ENCODE measurements around the gene HEMGN.

HEMGN gene

GRCh38 chr9:97911970-97912369, 26.0 kb downstream of the HEMGN start:
- H3K27ac ChIP-seq (replicated peaks) = no peak overlapping the region
- no peaks in the 10 kb centered on the region for H3K27me3 ChIP-seq (ENCODE audit: insufficient read depth, poor library complexity, severe bottlenecking)
- no peak overlapping the region for H3K4me3 ChIP-seq (replicated peaks; ENCODE audit: insufficient read depth, low read length)
- DNase-seq (ENCODE audit: low read depth in 1 of 2, low spot score in 1 of 2) = no peak
- no peak for TF ChIP-seq SPI1 (IDR thresholded peaks at IDR 0.05; ENCODE audit: borderline replicate concordance, low read depth)
- no peak for TF ChIP-seq POLR2AphosphoS5 (IDR thresholded peaks at IDR 0.05; ENCODE audit: low read depth)
- TF ChIP-seq CTCF (IDR thresholded peaks at IDR 0.05; ENCODE audit: insufficient read depth, low read length) = no peak
- TF ChIP-seq REST (IDR thresholded peaks at IDR 0.05; ENCODE audit: insufficient replicate concordance, low read depth) = no peak
- no peak for TF ChIP-seq GABPA (IDR thresholded peaks at IDR 0.05; ENCODE audit: low read depth)

GRCh38 chr9:97911528-97911927, 26.4 kb downstream of the HEMGN start:
- no peak overlapping the region for H3K4me3 ChIP-seq (replicated peaks; ENCODE audit: insufficient read depth, low read length)
- TF ChIP-seq POLR2AphosphoS5 (IDR thresholded peaks at IDR 0.05; ENCODE audit: low read depth) (no peak), CTCF (IDR thresholded peaks at IDR 0.05; ENCODE audit: insufficient read depth, low read length) (no peak), GABPA (IDR thresholded peaks at IDR 0.05; ENCODE audit: low read depth) (no peak), REST (IDR thresholded peaks at IDR 0.05; ENCODE audit: insufficient replicate concordance, low read depth) (no peak), SPI1 (IDR thresholded peaks at IDR 0.05; ENCODE audit: borderline replicate concordance, low read depth) (no peak)
- H3K27ac ChIP-seq (replicated peaks) = no peak overlapping the region
- no peaks in the 10 kb centered on the region for H3K27me3 ChIP-seq (ENCODE audit: insufficient read depth, poor library complexity, severe bottlenecking)
- no peak for DNase-seq (ENCODE audit: low read depth in 1 of 2, low spot score in 1 of 2)

GRCh38 chr9:97910357-97910756, 27.6 kb downstream of the HEMGN start:
- H3K4me3 ChIP-seq (replicated peaks; ENCODE audit: insufficient read depth, low read length) = no peak overlapping the region
- no peak for TF ChIP-seq SPI1 (IDR thresholded peaks at IDR 0.05; ENCODE audit: borderline replicate concordance, low read depth)
- TF ChIP-seq POLR2AphosphoS5 (IDR thresholded peaks at IDR 0.05; ENCODE audit: low read depth) = no peak
- no peak for TF ChIP-seq CTCF (IDR thresholded peaks at IDR 0.05; ENCODE audit: insufficient read depth, low read length)
- no peak for TF ChIP-seq GABPA (IDR thresholded peaks at IDR 0.05; ENCODE audit: low read depth)
- no peak for TF ChIP-seq REST (IDR thresholded peaks at IDR 0.05; ENCODE audit: insufficient replicate concordance, low read depth)
- DNase-seq (ENCODE audit: low read depth in 1 of 2, low spot score in 1 of 2) = no peak
- no peak overlapping the region for H3K27ac ChIP-seq (replicated peaks)
- H3K27me3 ChIP-seq (ENCODE audit: insufficient read depth, poor library complexity, severe bottlenecking) = no peaks in the 10 kb centered on the region
